A673 (cell line): ENCODE measurements around the gene TJP1. TPM values are rescaled to one million over a fixed set of nuclear protein-coding genes. Genes with fewer than 3 reads are reported as not detected.

Experiments used
- BruUV-seq: library from RNA; stranded (reverse); fragments of 400-500 nt; replicated peaks from 2 replicates; lab custom pipeline; 2021; lab: Mats Ljungman, UMichigan
- CTCF ChIA-PET: fragments of 300-600 bp; sonication (Branson Sonifier 250); formaldehyde crosslinking; loops from one replicate; lab custom pipeline; 2022; ENCODE audit warnings: antibody characterized with exemption; lab: Charles Lee
- POLR2A ChIA-PET: fragments of 300-600 bp; sonication (Branson Sonifier 250); formaldehyde crosslinking; loops from one replicate; lab custom pipeline; 2022; ENCODE audit warnings: antibody characterized with exemption; ENCODE audit not compliant: low non-redundant PET; lab: Charles Lee
- DNase-seq: peaks from one replicate; pipeline ENCODE4 v3.0.0-alpha.2; 2015; ENCODE audit warnings: low spot score
- H3K27ac ChIP-seq: fragments of 200-600 bp; sonication (generic); 2 replicates; pipeline ENCODE4 v1.5.1; 2016; ENCODE audit warnings: mixed run types, low read depth, mild to moderate bottlenecking, mixed read lengths, antibody characterized with exemption, low read length; ENCODE audit not compliant: poor library complexity, severe bottlenecking
- H3K27me3 ChIP-seq: fragments of 200-600 bp; sonication (generic); replicated peaks from 2 replicates; pipeline ENCODE4 v1.6.1; 2017; ENCODE audit warnings: mixed run types, low read depth, mild to moderate bottlenecking, mixed read lengths, antibody characterized with exemption, low read length; ENCODE audit not compliant: insufficient read depth, poor library complexity
- H3K36me3 ChIP-seq: fragments of 200-600 bp; sonication (generic); 2 replicates; pipeline ENCODE4 v1.6.1; 2016; ENCODE audit warnings: mixed run types, mild to moderate bottlenecking, mixed read lengths, antibody characterized with exemption, low read length; ENCODE audit not compliant: insufficient read depth, poor library complexity, severe bottlenecking
- H3K4me1 ChIP-seq: fragments of 200-600 bp; sonication (generic); 2 replicates; pipeline ENCODE4 v1.6.1; 2017; ENCODE audit warnings: mixed run types, mild to moderate bottlenecking, mixed read lengths, antibody characterized with exemption, low read length; ENCODE audit not compliant: insufficient read depth, poor library complexity, severe bottlenecking
- H3K4me3 ChIP-seq: fragments of 200-600 bp; sonication (generic); 2 replicates; pipeline ENCODE4 v1.5.1; 2016; ENCODE audit warnings: low read depth, mixed run types, mild to moderate bottlenecking, mixed read lengths, low read length; ENCODE audit not compliant: poor library complexity, severe bottlenecking
- H3K9me3 ChIP-seq: fragments of 200-600 bp; sonication (generic); 2 replicates; pipeline ENCODE4 v1.6.1; 2016; ENCODE audit warnings: mixed run types, low read depth, mild to moderate bottlenecking, mixed read lengths, antibody characterized with exemption, low read length; ENCODE audit not compliant: poor library complexity, severe bottlenecking
- EZH2 ChIP-seq: fragments of 200-600 bp; sonication (generic); IDR thresholded peaks from 2 replicates; pipeline ENCODE4 v1.6.1; 2017; ENCODE audit warnings: borderline replicate concordance, low read depth, mild to moderate bottlenecking, mixed read lengths, antibody characterized with exemption, low read length; ENCODE audit not compliant: poor library complexity, severe bottlenecking
- intact Hi-C: fragments of 100-400 bp; cut with micrococcal nuclease; formaldehyde crosslinking; loops from one replicate; pipeline ENCODE4 v1.10.0; 2022; ENCODE audit not compliant: unreplicated experiment
- total RNA-seq: library from RNA; stranded (reverse); gene quantifications from 2 replicates; pipeline ENCODE4 v1.2.3, GENCODE V29; 2021
- TF ChIP-seq, protein P1 (sequence below): fragments of 300-800, 200-600 bp; sonication (generic); conservative IDR thresholded peaks from 2 replicates; pipeline ENCODE4 v1.5.1; 2017; ENCODE audit warnings: low read depth, mild to moderate bottlenecking, antibody characterized with exemption, low read length, moderate library complexity, mixed read lengths

The TJP1 gene
- total RNA-seq, 1 experiment from 2014 or later = 34.7 TPM

DNA sequence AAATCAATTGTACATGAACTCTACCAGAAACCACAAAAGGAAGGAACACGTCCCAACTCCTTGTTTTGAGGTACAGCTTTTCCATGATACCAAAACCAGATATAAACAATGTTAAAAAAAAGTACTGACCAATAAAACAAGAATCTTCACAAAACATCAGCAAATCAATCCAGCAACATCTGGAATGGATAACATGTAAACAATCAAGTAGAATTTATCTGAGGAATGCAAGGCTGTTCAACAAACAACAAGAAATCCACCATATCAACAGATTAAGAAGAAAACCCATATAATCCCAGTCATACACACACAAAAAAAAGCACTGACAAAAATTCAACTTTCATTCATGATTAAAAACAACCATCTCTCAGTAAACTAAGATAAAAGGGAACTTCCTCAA is 26.7 kb downstream of the TJP1 start:
- no peak for DNase-seq
- no TSS peak for BruUV-seq
- Histone ChIP-seq H3K27ac (no peak overlapping the region), H3K9me3 (no peaks in the 10 kb centered on the region), H3K36me3 (no peaks in the 10 kb centered on the region), H3K27me3 (no peaks in the 10 kb centered on the region), H3K4me1 (peaks cover 8% of the 10 kb centered on the region), H3K4me3 (no peak overlapping the region)
- no peak for TF ChIP-seq EZH2
- intact Hi-C loops = no loop called here
- POLR2A ChIA-PET = no interaction called here
- CTCF ChIA-PET = no interaction called here

GRCh38 chr15:29792426-29793159 is 29.7 kb downstream of the TJP1 start:
- no peak overlapping the region for H3K27ac ChIP-seq
- H3K27me3 ChIP-seq = no peaks in the 10 kb centered on the region
- ChIA-PET POLR2A (interaction anchor here (0.7 kb wide), 1 partner anchor 234 kb away, joined by 3 read pairs; no protein-coding TSS in a partner anchor), CTCF (no interaction called here)
- no TSS peak for BruUV-seq
- no peaks in the 10 kb centered on the region for H3K4me1 ChIP-seq
- H3K9me3 ChIP-seq = no peaks in the 10 kb centered on the region
- no peak for DNase-seq
- no peak overlapping the region for H3K4me3 ChIP-seq
- intact Hi-C loops = no loop called here
- no peaks in the 10 kb centered on the region for H3K36me3 ChIP-seq
- TF ChIP-seq EZH2 = no peak

DNA sequence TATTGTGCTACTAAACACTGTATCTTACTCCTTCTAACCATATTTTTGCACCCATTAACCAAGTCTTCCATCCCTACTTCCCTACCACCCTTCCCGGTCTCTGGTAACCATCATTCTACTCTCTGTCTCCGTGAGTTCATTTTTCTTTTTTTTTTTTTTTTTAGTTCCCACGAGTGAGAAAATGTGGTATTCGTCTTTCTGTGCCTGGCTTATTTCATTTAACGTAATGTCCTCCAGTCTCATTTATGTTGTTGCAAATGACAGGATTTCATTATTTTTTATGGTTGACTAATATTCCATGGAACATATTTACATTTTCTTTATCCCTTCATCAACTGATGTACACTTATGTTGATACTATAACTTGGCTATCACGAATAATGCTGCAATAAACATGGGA is 31.7 kb downstream of the TJP1 start:
- CTCF ChIA-PET = no interaction called here
- intact Hi-C loops = no loop called here

DNA sequence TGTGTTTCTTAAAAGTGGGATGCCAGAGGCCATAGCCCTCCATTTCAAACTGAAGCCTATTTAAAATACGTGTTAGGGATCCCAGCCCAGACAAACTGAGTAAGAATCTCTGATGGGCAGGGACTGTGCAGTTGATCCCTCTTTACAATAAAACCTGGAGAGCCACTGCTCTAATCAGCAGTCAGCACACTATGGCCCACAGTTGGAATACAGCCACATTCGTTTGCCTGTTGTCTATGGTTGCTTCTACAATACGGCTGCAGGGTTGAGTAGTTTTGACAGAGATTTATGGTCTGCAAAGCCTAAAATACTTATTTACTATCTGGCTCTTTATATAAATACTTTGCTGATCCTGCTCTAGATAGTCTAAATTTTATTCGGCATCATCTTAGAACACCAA is 32.4 kb downstream of the TJP1 start:
- TF ChIP-seq, protein P1, sequence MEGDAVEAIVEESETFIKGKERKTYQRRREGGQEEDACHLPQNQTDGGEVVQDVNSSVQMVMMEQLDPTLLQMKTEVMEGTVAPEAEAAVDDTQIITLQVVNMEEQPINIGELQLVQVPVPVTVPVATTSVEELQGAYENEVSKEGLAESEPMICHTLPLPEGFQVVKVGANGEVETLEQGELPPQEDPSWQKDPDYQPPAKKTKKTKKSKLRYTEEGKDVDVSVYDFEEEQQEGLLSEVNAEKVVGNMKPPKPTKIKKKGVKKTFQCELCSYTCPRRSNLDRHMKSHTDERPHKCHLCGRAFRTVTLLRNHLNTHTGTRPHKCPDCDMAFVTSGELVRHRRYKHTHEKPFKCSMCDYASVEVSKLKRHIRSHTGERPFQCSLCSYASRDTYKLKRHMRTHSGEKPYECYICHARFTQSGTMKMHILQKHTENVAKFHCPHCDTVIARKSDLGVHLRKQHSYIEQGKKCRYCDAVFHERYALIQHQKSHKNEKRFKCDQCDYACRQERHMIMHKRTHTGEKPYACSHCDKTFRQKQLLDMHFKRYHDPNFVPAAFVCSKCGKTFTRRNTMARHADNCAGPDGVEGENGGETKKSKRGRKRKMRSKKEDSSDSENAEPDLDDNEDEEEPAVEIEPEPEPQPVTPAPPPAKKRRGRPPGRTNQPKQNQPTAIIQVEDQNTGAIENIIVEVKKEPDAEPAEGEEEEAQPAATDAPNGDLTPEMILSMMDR = no peak
- no peak for TF ChIP-seq EZH2
- Histone ChIP-seq H3K4me1 (no peaks in the 10 kb centered on the region), H3K27me3 (no peaks in the 10 kb centered on the region), H3K9me3 (no peaks in the 10 kb centered on the region), H3K4me3 (no peak overlapping the region), H3K27ac (no peak overlapping the region), H3K36me3 (no peaks in the 10 kb centered on the region)
- ChIA-PET CTCF (no interaction called here), POLR2A (no interaction called here)
- intact Hi-C loops = no loop called here
- no peak for DNase-seq
- no TSS peak for BruUV-seq

More for the DNA sequence above, 31.7 kb downstream of the TJP1 start:
- Histone ChIP-seq H3K27ac (no peak overlapping the region), H3K4me1 (no peaks in the 10 kb centered on the region), H3K9me3 (no peaks in the 10 kb centered on the region), H3K36me3 (no peaks in the 10 kb centered on the region), H3K4me3 (no peak overlapping the region), H3K27me3 (no peaks in the 10 kb centered on the region)
- POLR2A ChIA-PET = no interaction called here
- BruUV-seq = no TSS peak
- TF ChIP-seq EZH2 = no peak
- TF ChIP-seq, protein P1 = no peak
- DNase-seq = no peak
